Osteocyte (in vitro differentiated cells): ENCODE data around the gene FCN3. TPM values are rescaled to one million over a fixed set of nuclear protein-coding genes. Genes with fewer than 3 reads are reported as not detected.
A peak's percentile ranks its signal among the peaks of the same experiment; 100 is the strongest.

ENCODE experiments used
- DNase-seq: peaks from one replicate; pipeline ENCODE4 v3.0.0; 2021; ENCODE audit warnings: mixed read lengths; ENCODE audit not compliant: unreplicated experiment; ENCODE audit errors: extremely low spot score
- H3K27ac Mint-ChIP-seq: one replicate; pipeline ENCODE4 v1.8.0; 2021; ENCODE audit warnings: mild to moderate bottlenecking, mixed read lengths; ENCODE audit not compliant: unreplicated experiment
- H3K27me3 Mint-ChIP-seq: one replicate; pipeline ENCODE4 v1.8.0; 2021; ENCODE audit warnings: mixed read lengths; ENCODE audit not compliant: unreplicated experiment
- H3K36me3 Mint-ChIP-seq: one replicate; pipeline ENCODE4 v1.8.0; 2021; ENCODE audit warnings: mixed read lengths; ENCODE audit not compliant: unreplicated experiment
- H3K4me1 Mint-ChIP-seq: one replicate; pipeline ENCODE4 v1.8.0; 2021; ENCODE audit warnings: mixed read lengths; ENCODE audit not compliant: unreplicated experiment
- H3K4me3 Mint-ChIP-seq: one replicate; pipeline ENCODE4 v1.8.0; 2021; ENCODE audit warnings: mild to moderate bottlenecking, moderate library complexity, mixed read lengths; ENCODE audit not compliant: unreplicated experiment
- H3K9me3 Mint-ChIP-seq: one replicate; pipeline ENCODE4 v1.8.0; 2021; ENCODE audit warnings: mixed read lengths; ENCODE audit not compliant: unreplicated experiment
- CTCF ChIP-seq: fragments of 200-600 bp; sonication (generic); IDR thresholded peaks from 2 replicates; pipeline ENCODE4 v1.5.0; 2021; ENCODE audit warnings: antibody characterized with exemption, mild to moderate bottlenecking, moderate library complexity
- long read RNA-seq: library from polyadenylated mRNA; unstranded; transcript quantifications from one replicate; pipeline ENCODE4 v2.0.0, GENCODE V29; 2021
- total RNA-seq: library from RNA; stranded (reverse); gene quantifications from 2 replicates; pipeline ENCODE4 v1.2.1, GENCODE V29; 2021

FCN3 gene
- total RNA-seq = not detected in 2 replicates
- long read RNA-seq = 0 reads

- no peaks in the 10 kb centered on the region for H3K9me3 Mint-ChIP-seq
- no peak for DNase-seq
- no peak within 1 kb of the TSS for H3K4me3 Mint-ChIP-seq
- no peak for TF ChIP-seq CTCF
- H3K4me1 Mint-ChIP-seq = peaks cover 2% of the 10 kb centered on the region
- no peaks in the 10 kb centered on the region for H3K27me3 Mint-ChIP-seq
- no peak within 1 kb of the TSS for H3K27ac Mint-ChIP-seq
- H3K36me3 Mint-ChIP-seq = no peaks in the 10 kb centered on the region
These were observed at the start of gene FCN3 for GRCh38 chr1:27374362-27375086. TSS of gene FCN3 (minus strand) at chr1:27374824. CDS start at chr1:27374818, 6 bp downstream.

DNA sequence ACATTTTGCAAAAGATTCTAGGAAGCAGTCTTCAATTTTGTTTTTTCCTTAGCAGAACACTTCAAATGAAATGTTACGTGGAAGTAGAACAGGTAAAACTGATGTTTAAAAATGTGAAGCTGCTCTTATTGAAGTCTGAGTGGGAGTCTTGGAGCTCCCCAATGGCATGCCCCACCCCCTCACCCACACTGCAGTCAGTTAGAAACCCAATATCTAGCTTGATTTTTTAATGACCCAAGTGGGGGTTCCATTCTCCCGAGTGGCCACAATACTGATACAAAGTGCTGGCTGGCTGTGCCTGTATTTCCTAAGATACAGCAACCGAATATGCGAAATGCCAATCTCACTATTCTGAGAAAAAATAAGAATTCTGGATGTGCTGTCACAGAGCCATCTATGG, 49.1 kb upstream of the FCN3 start:
- H3K36me3 Mint-ChIP-seq = peaks cover 15% of the 10 kb centered on the region
- TF ChIP-seq CTCF = no peak
- H3K4me3 Mint-ChIP-seq = no peak overlapping the region
- no peaks in the 10 kb centered on the region for H3K27me3 Mint-ChIP-seq
- no peaks in the 10 kb centered on the region for H3K9me3 Mint-ChIP-seq
- no peak for DNase-seq
- peaks cover 70% of the 10 kb centered on the region for H3K4me1 Mint-ChIP-seq
- H3K27ac Mint-ChIP-seq = no peak overlapping the region

DNA sequence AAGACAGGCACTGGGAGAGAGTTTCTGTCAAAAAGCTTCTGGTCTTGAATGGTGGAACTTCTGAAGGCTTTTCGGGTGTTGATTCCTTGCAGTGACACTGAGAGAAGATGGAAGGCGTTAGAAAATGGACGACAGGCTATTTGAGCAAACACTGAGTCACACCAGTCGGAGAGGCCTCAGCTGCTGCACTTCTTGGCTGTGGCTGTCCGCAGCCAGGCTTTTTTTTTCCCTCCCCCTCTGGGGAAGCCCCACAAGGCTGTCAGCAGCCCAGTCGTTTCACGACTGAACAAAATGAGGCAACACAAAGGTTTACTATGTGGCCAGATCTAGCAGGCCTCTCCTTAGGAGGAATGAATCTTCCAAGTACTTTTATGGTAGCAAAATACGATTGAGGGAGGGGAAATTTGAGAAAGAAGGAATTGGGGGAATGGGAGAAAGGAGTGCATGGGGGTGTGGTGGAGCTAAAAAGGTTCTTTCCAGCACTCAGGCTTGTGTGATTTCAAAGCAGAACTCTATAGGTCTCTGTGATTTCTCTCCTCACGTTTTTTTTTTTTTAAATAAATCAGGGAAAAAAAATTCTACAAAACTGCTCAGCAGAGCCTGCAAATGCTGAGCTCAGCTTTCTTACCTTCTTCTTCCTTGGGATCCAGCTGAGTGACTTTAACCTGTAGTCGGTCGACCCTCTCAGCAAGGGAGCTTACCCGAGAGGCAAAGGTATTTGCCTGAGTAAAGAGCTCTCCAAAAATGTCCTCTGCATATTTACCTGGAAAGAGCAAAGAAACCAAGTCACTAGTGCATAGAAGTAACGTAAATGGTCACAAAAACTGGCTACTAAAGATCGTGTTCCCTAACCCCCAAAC, 43.9 kb upstream of the FCN3 start:
- TF ChIP-seq CTCF = no peak
- H3K4me1 Mint-ChIP-seq = peaks cover 72% of the 10 kb centered on the region
- DNase-seq = no peak
- peaks cover 42% of the 10 kb centered on the region for H3K36me3 Mint-ChIP-seq
- H3K4me3 Mint-ChIP-seq = peak overlapping the region; percentile 30
- peak overlapping the region; percentile 91 for H3K27ac Mint-ChIP-seq
- no peaks in the 10 kb centered on the region for H3K27me3 Mint-ChIP-seq
- H3K9me3 Mint-ChIP-seq = no peaks in the 10 kb centered on the region

DNA sequence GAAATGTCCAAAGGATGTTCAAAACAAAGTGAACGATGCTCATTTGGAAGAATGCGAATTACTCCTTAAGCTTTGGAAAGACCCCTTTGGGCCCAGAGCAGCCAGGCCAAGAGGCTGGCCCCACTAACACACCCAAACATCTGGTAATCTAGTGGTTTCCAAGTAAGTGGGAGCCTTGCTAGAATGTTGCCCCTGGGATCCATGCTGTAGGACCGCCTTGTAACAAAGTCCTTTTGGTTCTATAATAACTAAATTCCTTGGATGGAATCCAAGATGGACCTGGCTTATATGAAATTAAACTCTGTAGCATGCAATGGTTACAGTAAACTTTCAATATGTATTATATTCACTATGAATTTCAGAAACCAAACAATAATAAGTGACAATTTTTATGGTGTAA, 43.1 kb upstream of the FCN3 start:
- H3K27me3 Mint-ChIP-seq = no peaks in the 10 kb centered on the region
- H3K4me3 Mint-ChIP-seq = no peak overlapping the region
- no peak for DNase-seq
- peaks cover 50% of the 10 kb centered on the region for H3K36me3 Mint-ChIP-seq
- H3K4me1 Mint-ChIP-seq = peaks cover 68% of the 10 kb centered on the region
- no peak for TF ChIP-seq CTCF
- no peaks in the 10 kb centered on the region for H3K9me3 Mint-ChIP-seq
- peak overlapping the region; percentile 91 for H3K27ac Mint-ChIP-seq
